Central memory CD8-positive, alpha-beta T cell (primary cell): Measurements from ENCODE around the gene KAZN.

Experiments
- ATAC-seq: fragments of 150-1000 bp; cut with Tn5 transposase; replicated peaks from 2 replicates; pipeline ENCODE4 v1.10.0; 2022; ENCODE audit warnings: mild to moderate bottlenecking, moderate FRiP score, moderate number of reproducible peaks; ENCODE audit not compliant: poor library complexity, severe bottlenecking; ENCODE audit errors: extremely low read depth
- DNase-seq, 2 donors: peaks; one replicate each; pipeline ENCODE4 v3.0.0; 2021; ENCODE audit warnings: low spot score in 2 of 2
- H3K27ac Mint-ChIP-seq: one replicate; pipeline ENCODE4 v1.8.0; 2022; ENCODE audit warnings: low read depth, mild to moderate bottlenecking, moderate library complexity, mixed read lengths
- H3K27me3 Mint-ChIP-seq: one replicate; pipeline ENCODE4 v1.8.0; 2022; ENCODE audit warnings: mixed read lengths
- H3K36me3 Mint-ChIP-seq: one replicate; pipeline ENCODE4 v1.8.0; 2022; ENCODE audit warnings: mild to moderate bottlenecking, moderate library complexity, mixed read lengths; ENCODE audit not compliant: insufficient read depth
- H3K4me1 Mint-ChIP-seq: one replicate; pipeline ENCODE4 v1.8.0; 2022; ENCODE audit warnings: mixed read lengths
- H3K4me3 Mint-ChIP-seq: one replicate; pipeline ENCODE4 v1.8.0; 2022; ENCODE audit warnings: mild to moderate bottlenecking, moderate library complexity, mixed read lengths
- H3K9me3 Mint-ChIP-seq: one replicate; pipeline ENCODE4 v1.8.0; 2022; ENCODE audit warnings: mixed read lengths

The KAZN gene

DNA sequence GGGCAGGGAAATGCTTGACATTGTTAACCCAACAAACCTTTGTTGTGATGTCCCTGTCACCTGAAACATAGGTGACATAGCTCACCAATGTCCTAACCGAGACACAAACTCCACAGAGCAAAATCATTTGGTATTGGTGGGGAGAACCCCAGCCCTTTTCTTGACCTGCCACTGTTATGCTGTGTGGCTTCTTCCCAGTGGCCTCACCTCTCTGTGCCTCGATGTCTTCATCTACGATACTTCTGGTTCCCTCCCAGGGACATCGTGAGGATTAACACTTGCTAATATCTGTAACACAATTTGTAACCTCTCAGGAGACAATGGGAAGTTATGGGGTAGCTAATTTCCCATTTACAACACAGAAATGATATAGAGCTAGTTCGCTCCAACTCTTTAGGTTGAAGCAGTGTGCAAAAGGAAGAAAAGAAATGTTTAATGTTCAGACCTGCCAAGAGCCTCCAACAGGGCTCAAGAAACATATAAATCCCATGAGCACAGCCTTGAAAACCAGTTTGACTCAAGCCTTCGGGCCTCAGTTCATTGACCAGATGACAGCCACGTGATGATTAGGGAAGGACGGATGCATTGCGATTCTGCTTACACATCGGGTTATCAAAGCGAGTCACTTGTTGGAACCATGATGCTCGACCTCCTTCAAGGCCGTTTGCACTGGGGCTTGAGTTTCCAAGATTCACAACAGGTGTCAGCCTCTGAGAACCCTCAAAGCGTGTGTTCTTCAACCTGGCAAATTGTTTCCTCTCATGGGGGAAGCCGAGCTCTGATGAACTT, 517.3 kb downstream of the KAZN start:
- ATAC-seq (no peak), DNase-seq (no peak)
- Mint-ChIP-seq H3K4me3 (no peak overlapping the region), H3K9me3 (no peaks in the 10 kb centered on the region), H3K36me3 (no peaks in the 10 kb centered on the region), H3K27ac (no peak overlapping the region), H3K27me3 (peaks cover 34% of the 10 kb centered on the region), H3K4me1 (no peaks in the 10 kb centered on the region)

- no peak for DNase-seq
- no peaks in the 10 kb centered on the region for H3K36me3 Mint-ChIP-seq
- no peaks in the 10 kb centered on the region for H3K9me3 Mint-ChIP-seq
- ATAC-seq, result no peak
- peaks cover 44% of the 10 kb centered on the region for H3K27me3 Mint-ChIP-seq
- H3K4me1 Mint-ChIP-seq, result no peaks in the 10 kb centered on the region
- no peak overlapping the region for H3K27ac Mint-ChIP-seq
- H3K4me3 Mint-ChIP-seq, result no peak overlapping the region
These were observed 518.5 kb downstream of the KAZN start for GRCh38 chr1:15116966-15117365.

DNA sequence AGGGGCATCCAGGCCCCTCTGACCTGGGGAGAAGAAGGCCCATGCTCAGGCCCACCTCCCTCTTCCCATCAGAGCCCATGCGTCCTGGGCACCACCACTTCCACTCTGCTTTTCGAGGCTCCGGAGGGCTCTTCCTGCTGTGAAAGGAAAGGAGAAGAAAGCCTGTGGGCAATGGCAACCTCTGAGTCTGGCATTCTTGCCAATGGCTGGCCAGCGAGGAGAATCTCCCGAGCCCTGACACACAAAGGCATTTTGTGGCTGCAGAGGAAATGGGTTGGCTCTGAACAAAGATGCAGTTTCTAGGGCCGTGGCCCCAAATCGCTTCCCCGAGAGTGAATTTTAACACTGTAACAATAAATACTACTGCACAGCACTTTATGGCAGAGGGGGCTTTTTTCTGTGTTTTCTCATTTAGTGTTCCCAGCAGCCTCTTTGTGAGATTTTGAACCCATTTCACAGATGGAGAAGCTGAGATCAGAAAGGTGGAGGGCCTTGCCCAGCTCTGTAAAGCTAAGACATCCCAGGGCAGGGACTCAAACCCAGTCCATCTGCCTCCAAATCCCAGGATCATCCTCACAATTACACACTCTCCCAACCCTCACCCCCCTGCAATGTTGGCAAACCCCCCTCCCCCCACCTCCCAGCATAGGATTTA, 519.3 kb downstream of the KAZN start:
- Mint-ChIP-seq H3K4me3 (no peak overlapping the region), H3K36me3 (no peaks in the 10 kb centered on the region), H3K4me1 (no peaks in the 10 kb centered on the region), H3K27me3 (peaks cover 44% of the 10 kb centered on the region), H3K9me3 (no peaks in the 10 kb centered on the region), H3K27ac (no peak overlapping the region)
- no peak for ATAC-seq
- DNase-seq, result no peak

GRCh38 chr1:15118579-15118978, 520.1 kb downstream of the KAZN start:
- no peaks in the 10 kb centered on the region for H3K36me3 Mint-ChIP-seq
- H3K4me1 Mint-ChIP-seq, result no peaks in the 10 kb centered on the region
- DNase-seq (no peak), ATAC-seq (no peak)
- H3K27ac Mint-ChIP-seq, result no peak overlapping the region
- H3K27me3 Mint-ChIP-seq, result peaks cover 44% of the 10 kb centered on the region
- H3K4me3 Mint-ChIP-seq, result no peak overlapping the region
- no peaks in the 10 kb centered on the region for H3K9me3 Mint-ChIP-seq

GRCh38 chr1:15120251-15120945, 521.9 kb downstream of the KAZN start:
- DNase-seq (no peak), ATAC-seq (no peak)
- no peak overlapping the region for H3K4me3 Mint-ChIP-seq
- peaks cover 44% of the 10 kb centered on the region for H3K27me3 Mint-ChIP-seq
- no peaks in the 10 kb centered on the region for H3K4me1 Mint-ChIP-seq
- no peak overlapping the region for H3K27ac Mint-ChIP-seq
- H3K36me3 Mint-ChIP-seq, result no peaks in the 10 kb centered on the region
- no peaks in the 10 kb centered on the region for H3K9me3 Mint-ChIP-seq

DNA sequence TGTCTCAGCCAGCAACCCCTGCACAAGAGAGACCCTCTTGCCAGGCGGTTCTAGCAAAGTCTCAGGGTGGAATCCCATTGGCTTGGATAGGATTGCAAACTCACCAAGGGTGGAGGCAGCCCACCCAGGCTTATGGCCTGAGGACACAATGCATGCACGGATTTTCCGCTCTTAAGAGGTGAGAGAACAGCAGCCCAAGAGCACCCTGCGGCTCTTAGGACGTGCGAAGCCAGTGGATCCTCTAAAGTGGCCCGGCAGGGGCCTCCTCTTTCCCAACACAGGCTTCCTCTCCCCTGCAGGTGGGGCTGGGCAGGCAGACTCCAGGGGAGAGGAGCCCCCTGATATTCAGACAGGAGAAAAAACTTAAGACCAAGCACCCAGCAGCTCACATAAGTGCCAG, 523.8 kb downstream of the KAZN start:
- ATAC-seq (no peak), DNase-seq (no peak)
- no peaks in the 10 kb centered on the region for H3K9me3 Mint-ChIP-seq
- H3K27ac Mint-ChIP-seq, result no peak overlapping the region
- no peak overlapping the region for H3K4me3 Mint-ChIP-seq
- no peaks in the 10 kb centered on the region for H3K36me3 Mint-ChIP-seq
- H3K4me1 Mint-ChIP-seq, result no peaks in the 10 kb centered on the region
- peaks cover 36% of the 10 kb centered on the region for H3K27me3 Mint-ChIP-seq

- DNase-seq, result no peak
- no peaks in the 10 kb centered on the region for H3K36me3 Mint-ChIP-seq
These were observed 524.8 kb downstream of the KAZN start for GRCh38 chr1:15123270-15123669.

GRCh38 chr1:15123925-15124324, 525.4 kb downstream of the KAZN start:
- H3K4me1 Mint-ChIP-seq, result no peaks in the 10 kb centered on the region
- H3K9me3 Mint-ChIP-seq, result no peaks in the 10 kb centered on the region
- DNase-seq, result no peak
- peaks cover 28% of the 10 kb centered on the region for H3K27me3 Mint-ChIP-seq
- no peaks in the 10 kb centered on the region for H3K36me3 Mint-ChIP-seq
- H3K27ac Mint-ChIP-seq, result no peak overlapping the region
- no peak overlapping the region for H3K4me3 Mint-ChIP-seq
- no peak for ATAC-seq

More at GRCh38 chr1:15123270-15123669, 524.8 kb downstream of the KAZN start:
- H3K27me3 Mint-ChIP-seq, result peaks cover 35% of the 10 kb centered on the region
- ATAC-seq, result no peak
- H3K9me3 Mint-ChIP-seq, result no peaks in the 10 kb centered on the region
- no peak overlapping the region for H3K4me3 Mint-ChIP-seq
- no peak overlapping the region for H3K27ac Mint-ChIP-seq
- H3K4me1 Mint-ChIP-seq, result no peaks in the 10 kb centered on the region

GRCh38 chr1:15124362-15125100, 526.0 kb downstream of the KAZN start:
- no peak overlapping the region for H3K4me3 Mint-ChIP-seq
- peaks cover 22% of the 10 kb centered on the region for H3K27me3 Mint-ChIP-seq
- no peaks in the 10 kb centered on the region for H3K36me3 Mint-ChIP-seq
- H3K9me3 Mint-ChIP-seq, result no peaks in the 10 kb centered on the region
- H3K4me1 Mint-ChIP-seq, result no peaks in the 10 kb centered on the region
- DNase-seq, result no peak
- ATAC-seq, result no peak
- H3K27ac Mint-ChIP-seq, result no peak overlapping the region

DNA sequence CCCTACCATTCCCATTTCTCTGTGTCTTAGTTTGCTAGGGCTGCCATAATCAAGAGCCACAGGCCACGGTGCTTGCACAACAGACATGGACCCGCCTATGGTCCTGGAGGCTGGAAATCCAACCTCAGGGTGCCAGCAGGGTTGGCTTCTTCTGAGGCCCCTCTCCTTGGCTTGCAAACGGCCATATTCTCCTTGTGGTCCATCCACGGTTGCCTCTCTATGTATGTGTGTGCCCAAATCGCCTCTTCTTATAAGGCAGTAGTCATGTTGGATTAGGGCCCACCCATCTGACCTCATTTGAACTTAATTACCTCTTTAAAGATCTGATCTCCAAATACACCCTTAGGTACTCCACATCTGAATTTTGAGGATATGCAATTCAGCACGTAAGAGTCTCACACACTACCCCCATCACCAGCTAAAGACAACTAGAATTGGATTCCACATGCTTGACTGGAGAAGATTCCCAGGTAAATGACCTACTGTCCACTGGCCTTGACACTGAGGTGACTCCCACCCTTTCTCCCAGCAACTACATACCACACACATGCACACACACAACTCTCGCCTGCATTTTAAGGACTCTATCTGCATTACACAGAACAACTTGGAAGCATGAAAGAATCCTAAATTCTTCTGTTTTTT, 526.7 kb downstream of the KAZN start:
- no peaks in the 10 kb centered on the region for H3K36me3 Mint-ChIP-seq
- H3K27me3 Mint-ChIP-seq, result peaks cover 16% of the 10 kb centered on the region
- no peaks in the 10 kb centered on the region for H3K4me1 Mint-ChIP-seq
- no peaks in the 10 kb centered on the region for H3K9me3 Mint-ChIP-seq
- no peak overlapping the region for H3K27ac Mint-ChIP-seq
- no peak for ATAC-seq
- no peak overlapping the region for H3K4me3 Mint-ChIP-seq
- DNase-seq, result no peak

GRCh38 chr1:15128077-15128476, 529.6 kb downstream of the KAZN start:
- Mint-ChIP-seq H3K27me3 (peaks cover 14% of the 10 kb centered on the region), H3K9me3 (no peaks in the 10 kb centered on the region), H3K36me3 (no peaks in the 10 kb centered on the region), H3K27ac (no peak overlapping the region), H3K4me3 (no peak overlapping the region), H3K4me1 (no peaks in the 10 kb centered on the region)
- ATAC-seq, result no peak
- DNase-seq, result no peak
